WTC11 (cell line): ENCODE data around the gene ORC4. TPM values are rescaled to one million over a fixed set of nuclear protein-coding genes. Genes with fewer than 3 reads are reported as not detected.

Experiments
- ATAC-seq: fragments of 200-7000 bp; cut with Tn5 transposase; 2 replicates; pipeline ENCODE4 v1.10.0; 2021; ENCODE audit warnings: mild to moderate bottlenecking, moderate library complexity
- CTCF ChIA-PET: fragments of 300-600 bp; sonication (Branson Sonifier 250); formaldehyde crosslinking; loops from one replicate; lab custom pipeline; 2021; ENCODE audit warnings: antibody characterized with exemption; lab: Charles Lee
- POLR2A ChIA-PET: fragments of 350-600 bp; sonication (Branson Sonifier 250); formaldehyde crosslinking; loops from one replicate; lab custom pipeline; 2021; ENCODE audit warnings: antibody characterized with exemption; lab: Charles Lee
- DNase-seq: peaks from one replicate; pipeline ENCODE4 v3.0.0; 2021; ENCODE audit warnings: low spot score
- H3K27ac Mint-ChIP-seq: 2 replicates; pipeline ENCODE4 v1.8.0; 2021; ENCODE audit warnings: mixed read lengths
- H3K27me3 Mint-ChIP-seq: 2 replicates; pipeline ENCODE4 v1.8.0; 2021; ENCODE audit warnings: low read depth, mild to moderate bottlenecking, moderate library complexity, mixed read lengths
- H3K36me3 Mint-ChIP-seq: 2 replicates; pipeline ENCODE4 v1.8.0; 2021; ENCODE audit warnings: mixed read lengths
- H3K4me1 Mint-ChIP-seq: 2 replicates; pipeline ENCODE4 v1.8.0; 2022; ENCODE audit warnings: mixed read lengths
- H3K4me3 Mint-ChIP-seq: 2 replicates; pipeline ENCODE4 v1.8.0; 2021; ENCODE audit warnings: mild to moderate bottlenecking, moderate library complexity, mixed read lengths
- H3K9me3 Mint-ChIP-seq: 2 replicates; pipeline ENCODE4 v1.8.0; 2021; ENCODE audit warnings: mixed read lengths
- CREB1 ChIP-seq: sonication (generic); formaldehyde crosslinking; IDR thresholded peaks from 2 replicates; pipeline ENCODE4 v1.8.0; 2023; ENCODE audit warnings: mild to moderate bottlenecking, missing genetic modification reagents
- FOXJ3 ChIP-seq: sonication (generic); formaldehyde crosslinking; IDR thresholded peaks from 2 replicates; pipeline ENCODE4 v1.9.0; 2021; ENCODE audit warnings: missing genetic modification reagents, mild to moderate bottlenecking, borderline replicate concordance
- GTF2I ChIP-seq: fragments of 250-450 bp; sonication (Bioruptor Pico); conservative IDR thresholded peaks from 2 replicates; pipeline ENCODE4 v1.4.0; 2021; ENCODE audit warnings: mild to moderate bottlenecking
- IRF2 ChIP-seq: sonication (generic); formaldehyde crosslinking; IDR thresholded peaks from 2 replicates; pipeline ENCODE4 v1.8.0; 2022; ENCODE audit warnings: low read depth, missing genetic modification reagents, borderline replicate concordance
- OVOL2 ChIP-seq: fragments of 250-450 bp; sonication (Bioruptor Pico); IDR thresholded peaks from 2 replicates; pipeline ENCODE4 v1.9.0; 2021; ENCODE audit warnings: mild to moderate bottlenecking, borderline replicate concordance
- TEAD1 ChIP-seq: sonication (generic); formaldehyde crosslinking; IDR thresholded peaks from 2 replicates; pipeline ENCODE4 v1.8.0; 2022; ENCODE audit warnings: mild to moderate bottlenecking, missing genetic modification reagents
- total RNA-seq: library from RNA; stranded (reverse); gene quantifications from 3 replicates; pipeline ENCODE4 v1.2.3, GENCODE V29; 2021
- TF ChIP-seq, protein P1 (sequence below): sonication (generic); formaldehyde crosslinking; IDR thresholded peaks from 2 replicates; pipeline ENCODE4 v1.8.0; 2022; ENCODE audit warnings: missing genetic modification reagents
- TF ChIP-seq, protein P2 (sequence below): sonication (generic); formaldehyde crosslinking; IDR thresholded peaks from 2 replicates; pipeline ENCODE4 v1.8.1; 2022; ENCODE audit warnings: mild to moderate bottlenecking, missing genetic modification reagents, moderate library complexity, borderline replicate concordance
- TF ChIP-seq, protein P3 (sequence below): sonication (generic); formaldehyde crosslinking; IDR thresholded peaks from 2 replicates; pipeline ENCODE4 v1.8.1; 2023; ENCODE audit warnings: mild to moderate bottlenecking, missing genetic modification reagents, borderline replicate concordance
- TF ChIP-seq, protein P4 (sequence below): sonication (generic); formaldehyde crosslinking; IDR thresholded peaks from 2 replicates; pipeline ENCODE4 v1.8.1; 2022; ENCODE audit warnings: low read depth, mild to moderate bottlenecking, moderate library complexity, missing genetic modification reagents, borderline replicate concordance
- TF ChIP-seq, protein P5 (sequence below): fragments of 250-450 bp; sonication (Bioruptor Pico); IDR thresholded peaks from 2 replicates; pipeline ENCODE4 v1.9.0; 2021; ENCODE audit warnings: mild to moderate bottlenecking, borderline replicate concordance

The ORC4 gene
- total RNA-seq, 1 experiment from 2014 or later, result 57.9 TPM

DNA sequence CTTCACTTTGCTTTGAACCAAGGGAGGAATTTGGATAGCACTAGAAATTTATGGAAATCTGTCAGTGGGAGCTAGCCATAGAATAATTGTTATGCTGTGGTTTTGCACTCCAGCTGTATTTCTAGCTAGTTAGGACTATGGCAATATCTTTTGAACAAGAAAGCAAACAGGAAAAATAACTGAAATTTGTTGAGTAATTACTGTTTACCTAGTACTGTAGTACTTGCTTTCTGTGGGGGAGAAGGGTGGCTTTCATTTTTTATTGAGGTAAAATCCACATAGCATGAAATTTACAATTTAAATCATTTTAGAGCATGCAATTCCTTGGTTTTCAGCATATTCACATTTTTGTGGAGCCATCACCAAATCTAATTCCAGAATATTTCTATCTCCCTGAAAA, 28.7 kb upstream of the ORC4 start (continued):
- TF ChIP-seq, protein P1, sequence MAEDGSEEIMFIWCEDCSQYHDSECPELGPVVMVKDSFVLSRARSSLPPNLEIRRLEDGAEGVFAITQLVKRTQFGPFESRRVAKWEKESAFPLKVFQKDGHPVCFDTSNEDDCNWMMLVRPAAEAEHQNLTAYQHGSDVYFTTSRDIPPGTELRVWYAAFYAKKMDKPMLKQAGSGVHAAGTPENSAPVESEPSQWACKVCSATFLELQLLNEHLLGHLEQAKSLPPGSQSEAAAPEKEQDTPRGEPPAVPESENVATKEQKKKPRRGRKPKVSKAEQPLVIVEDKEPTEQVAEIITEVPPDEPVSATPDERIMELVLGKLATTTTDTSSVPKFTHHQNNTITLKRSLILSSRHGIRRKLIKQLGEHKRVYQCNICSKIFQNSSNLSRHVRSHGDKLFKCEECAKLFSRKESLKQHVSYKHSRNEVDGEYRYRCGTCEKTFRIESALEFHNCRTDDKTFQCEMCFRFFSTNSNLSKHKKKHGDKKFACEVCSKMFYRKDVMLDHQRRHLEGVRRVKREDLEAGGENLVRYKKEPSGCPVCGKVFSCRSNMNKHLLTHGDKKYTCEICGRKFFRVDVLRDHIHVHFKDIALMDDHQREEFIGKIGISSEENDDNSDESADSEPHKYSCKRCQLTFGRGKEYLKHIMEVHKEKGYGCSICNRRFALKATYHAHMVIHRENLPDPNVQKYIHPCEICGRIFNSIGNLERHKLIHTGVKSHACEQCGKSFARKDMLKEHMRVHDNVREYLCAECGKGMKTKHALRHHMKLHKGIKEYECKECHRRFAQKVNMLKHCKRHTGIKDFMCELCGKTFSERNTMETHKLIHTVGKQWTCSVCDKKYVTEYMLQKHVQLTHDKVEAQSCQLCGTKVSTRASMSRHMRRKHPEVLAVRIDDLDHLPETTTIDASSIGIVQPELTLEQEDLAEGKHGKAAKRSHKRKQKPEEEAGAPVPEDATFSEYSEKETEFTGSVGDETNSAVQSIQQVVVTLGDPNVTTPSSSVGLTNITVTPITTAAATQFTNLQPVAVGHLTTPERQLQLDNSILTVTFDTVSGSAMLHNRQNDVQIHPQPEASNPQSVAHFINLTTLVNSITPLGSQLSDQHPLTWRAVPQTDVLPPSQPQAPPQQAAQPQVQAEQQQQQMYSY, result no peak
- no peak for TF ChIP-seq TEAD1 (CRISPR knock-in tag)
- TF ChIP-seq, all 79 proteins: peak for 0

DNA sequence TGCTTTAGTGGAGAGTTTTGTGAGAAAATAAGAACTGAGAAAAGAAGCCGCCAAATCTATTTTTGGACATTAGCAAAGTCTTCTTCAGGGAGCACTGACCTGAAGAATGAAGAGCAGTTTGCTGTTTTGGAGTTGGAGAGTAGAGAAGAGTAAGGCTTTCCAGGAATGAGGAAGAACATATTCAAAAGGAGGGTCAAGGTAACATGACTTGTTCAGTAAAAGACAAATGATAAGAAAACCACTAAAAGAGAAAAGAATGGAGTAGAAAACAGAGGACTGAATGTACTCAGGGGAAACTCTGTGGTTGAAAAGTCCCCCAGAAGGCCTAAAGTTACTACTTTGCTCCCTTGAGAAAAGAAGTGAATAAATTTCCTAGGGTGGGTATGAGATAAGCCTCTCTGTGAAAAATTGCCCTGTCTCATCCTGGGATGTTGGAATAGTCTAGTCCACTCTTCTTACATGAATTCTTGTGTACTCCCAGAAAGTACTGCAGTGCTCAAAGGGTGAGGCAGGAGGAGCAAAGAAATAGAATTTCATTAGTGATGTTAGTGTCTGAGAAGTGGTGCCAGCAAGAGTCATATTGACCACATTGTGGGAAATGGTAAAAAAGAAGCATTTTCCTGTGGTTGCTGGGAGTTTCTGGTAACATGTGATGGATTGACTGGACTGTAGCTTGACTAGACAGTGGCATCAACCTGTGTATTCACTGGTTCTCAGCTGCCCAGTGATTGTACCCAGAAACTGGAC, 28.1 kb upstream of the ORC4 start:
- DNase-seq (no peak), ATAC-seq (no peak)
- POLR2A ChIA-PET, result interaction anchor here (1.0 kb wide), 1 partner anchor 28 kb away, joined by 3 read pairs; the partner anchor contains the start of gene MBD5
- Mint-ChIP-seq H3K9me3 (no peaks in the 10 kb centered on the region), H3K4me1 (peaks cover 53% of the 10 kb centered on the region), H3K27me3 (no peaks in the 10 kb centered on the region), H3K27ac (peak overlapping the region; percentile 9; the same call in 1 of the 2 replicates), H3K36me3 (no peaks in the 10 kb centered on the region), H3K4me3 (no peak overlapping the region)
- CTCF ChIA-PET, result no interaction called here
- TF ChIP-seq, protein P2, sequence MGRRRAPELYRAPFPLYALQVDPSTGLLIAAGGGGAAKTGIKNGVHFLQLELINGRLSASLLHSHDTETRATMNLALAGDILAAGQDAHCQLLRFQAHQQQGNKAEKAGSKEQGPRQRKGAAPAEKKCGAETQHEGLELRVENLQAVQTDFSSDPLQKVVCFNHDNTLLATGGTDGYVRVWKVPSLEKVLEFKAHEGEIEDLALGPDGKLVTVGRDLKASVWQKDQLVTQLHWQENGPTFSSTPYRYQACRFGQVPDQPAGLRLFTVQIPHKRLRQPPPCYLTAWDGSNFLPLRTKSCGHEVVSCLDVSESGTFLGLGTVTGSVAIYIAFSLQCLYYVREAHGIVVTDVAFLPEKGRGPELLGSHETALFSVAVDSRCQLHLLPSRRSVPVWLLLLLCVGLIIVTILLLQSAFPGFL (CRISPR knock-in tag), result no peak
- TF ChIP-seq, protein P3, sequence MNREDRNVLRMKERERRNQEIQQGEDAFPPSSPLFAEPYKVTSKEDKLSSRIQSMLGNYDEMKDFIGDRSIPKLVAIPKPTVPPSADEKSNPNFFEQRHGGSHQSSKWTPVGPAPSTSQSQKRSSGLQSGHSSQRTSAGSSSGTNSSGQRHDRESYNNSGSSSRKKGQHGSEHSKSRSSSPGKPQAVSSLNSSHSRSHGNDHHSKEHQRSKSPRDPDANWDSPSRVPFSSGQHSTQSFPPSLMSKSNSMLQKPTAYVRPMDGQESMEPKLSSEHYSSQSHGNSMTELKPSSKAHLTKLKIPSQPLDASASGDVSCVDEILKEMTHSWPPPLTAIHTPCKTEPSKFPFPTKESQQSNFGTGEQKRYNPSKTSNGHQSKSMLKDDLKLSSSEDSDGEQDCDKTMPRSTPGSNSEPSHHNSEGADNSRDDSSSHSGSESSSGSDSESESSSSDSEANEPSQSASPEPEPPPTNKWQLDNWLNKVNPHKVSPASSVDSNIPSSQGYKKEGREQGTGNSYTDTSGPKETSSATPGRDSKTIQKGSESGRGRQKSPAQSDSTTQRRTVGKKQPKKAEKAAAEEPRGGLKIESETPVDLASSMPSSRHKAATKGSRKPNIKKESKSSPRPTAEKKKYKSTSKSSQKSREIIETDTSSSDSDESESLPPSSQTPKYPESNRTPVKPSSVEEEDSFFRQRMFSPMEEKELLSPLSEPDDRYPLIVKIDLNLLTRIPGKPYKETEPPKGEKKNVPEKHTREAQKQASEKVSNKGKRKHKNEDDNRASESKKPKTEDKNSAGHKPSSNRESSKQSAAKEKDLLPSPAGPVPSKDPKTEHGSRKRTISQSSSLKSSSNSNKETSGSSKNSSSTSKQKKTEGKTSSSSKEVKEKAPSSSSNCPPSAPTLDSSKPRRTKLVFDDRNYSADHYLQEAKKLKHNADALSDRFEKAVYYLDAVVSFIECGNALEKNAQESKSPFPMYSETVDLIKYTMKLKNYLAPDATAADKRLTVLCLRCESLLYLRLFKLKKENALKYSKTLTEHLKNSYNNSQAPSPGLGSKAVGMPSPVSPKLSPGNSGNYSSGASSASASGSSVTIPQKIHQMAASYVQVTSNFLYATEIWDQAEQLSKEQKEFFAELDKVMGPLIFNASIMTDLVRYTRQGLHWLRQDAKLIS (CRISPR knock-in tag), result no peak
- TF ChIP-seq, protein P4, sequence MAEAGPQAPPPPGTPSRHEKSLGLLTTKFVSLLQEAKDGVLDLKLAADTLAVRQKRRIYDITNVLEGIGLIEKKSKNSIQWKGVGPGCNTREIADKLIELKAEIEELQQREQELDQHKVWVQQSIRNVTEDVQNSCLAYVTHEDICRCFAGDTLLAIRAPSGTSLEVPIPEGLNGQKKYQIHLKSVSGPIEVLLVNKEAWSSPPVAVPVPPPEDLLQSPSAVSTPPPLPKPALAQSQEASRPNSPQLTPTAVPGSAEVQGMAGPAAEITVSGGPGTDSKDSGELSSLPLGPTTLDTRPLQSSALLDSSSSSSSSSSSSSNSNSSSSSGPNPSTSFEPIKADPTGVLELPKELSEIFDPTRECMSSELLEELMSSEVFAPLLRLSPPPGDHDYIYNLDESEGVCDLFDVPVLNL, result no peak
- no peak for TF ChIP-seq FOXJ3 (CRISPR knock-in tag)
- TF ChIP-seq, protein P5, sequence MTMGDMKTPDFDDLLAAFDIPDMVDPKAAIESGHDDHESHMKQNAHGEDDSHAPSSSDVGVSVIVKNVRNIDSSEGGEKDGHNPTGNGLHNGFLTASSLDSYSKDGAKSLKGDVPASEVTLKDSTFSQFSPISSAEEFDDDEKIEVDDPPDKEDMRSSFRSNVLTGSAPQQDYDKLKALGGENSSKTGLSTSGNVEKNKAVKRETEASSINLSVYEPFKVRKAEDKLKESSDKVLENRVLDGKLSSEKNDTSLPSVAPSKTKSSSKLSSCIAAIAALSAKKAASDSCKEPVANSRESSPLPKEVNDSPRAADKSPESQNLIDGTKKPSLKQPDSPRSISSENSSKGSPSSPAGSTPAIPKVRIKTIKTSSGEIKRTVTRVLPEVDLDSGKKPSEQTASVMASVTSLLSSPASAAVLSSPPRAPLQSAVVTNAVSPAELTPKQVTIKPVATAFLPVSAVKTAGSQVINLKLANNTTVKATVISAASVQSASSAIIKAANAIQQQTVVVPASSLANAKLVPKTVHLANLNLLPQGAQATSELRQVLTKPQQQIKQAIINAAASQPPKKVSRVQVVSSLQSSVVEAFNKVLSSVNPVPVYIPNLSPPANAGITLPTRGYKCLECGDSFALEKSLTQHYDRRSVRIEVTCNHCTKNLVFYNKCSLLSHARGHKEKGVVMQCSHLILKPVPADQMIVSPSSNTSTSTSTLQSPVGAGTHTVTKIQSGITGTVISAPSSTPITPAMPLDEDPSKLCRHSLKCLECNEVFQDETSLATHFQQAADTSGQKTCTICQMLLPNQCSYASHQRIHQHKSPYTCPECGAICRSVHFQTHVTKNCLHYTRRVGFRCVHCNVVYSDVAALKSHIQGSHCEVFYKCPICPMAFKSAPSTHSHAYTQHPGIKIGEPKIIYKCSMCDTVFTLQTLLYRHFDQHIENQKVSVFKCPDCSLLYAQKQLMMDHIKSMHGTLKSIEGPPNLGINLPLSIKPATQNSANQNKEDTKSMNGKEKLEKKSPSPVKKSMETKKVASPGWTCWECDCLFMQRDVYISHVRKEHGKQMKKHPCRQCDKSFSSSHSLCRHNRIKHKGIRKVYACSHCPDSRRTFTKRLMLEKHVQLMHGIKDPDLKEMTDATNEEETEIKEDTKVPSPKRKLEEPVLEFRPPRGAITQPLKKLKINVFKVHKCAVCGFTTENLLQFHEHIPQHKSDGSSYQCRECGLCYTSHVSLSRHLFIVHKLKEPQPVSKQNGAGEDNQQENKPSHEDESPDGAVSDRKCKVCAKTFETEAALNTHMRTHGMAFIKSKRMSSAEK (CRISPR knock-in tag), result no peak
- TF ChIP-seq GTF2I (CRISPR knock-in tag), result no peak
- no peak for TF ChIP-seq OVOL2 (CRISPR knock-in tag)
- no peak for TF ChIP-seq IRF2 (CRISPR knock-in tag)
- TF ChIP-seq CREB1 (CRISPR knock-in tag), result no peak
